GM23338 (cell line): ENCODE measurements around the gene KLHDC8B. TPM values are rescaled to one million over a fixed set of nuclear protein-coding genes. Genes with fewer than 3 reads are reported as not detected.
A peak's percentile ranks its signal among the peaks of the same experiment; 100 is the strongest.

ENCODE experiments used
- ATAC-seq: fragments of 200-7000 bp; cut with Tn5 transposase; 3 replicates; pipeline ENCODE4 v1.9.1; 2020
- DNase-seq: peaks from one replicate; pipeline ENCODE4 v3.0.0-alpha.2; 2015; ENCODE audit warnings: low spot score
- H2AFZ ChIP-seq: fragments of 200-600 bp; sonication (generic); 2 replicates; pipeline ENCODE4 v1.8.0; 2016; ENCODE audit warnings: antibody characterized with exemption, mild to moderate bottlenecking, moderate library complexity
- H3F3A ChIP-seq: fragments of 200-600 bp; sonication (generic); replicated peaks from 2 replicates; pipeline ENCODE4 v1.8.0; 2017; ENCODE audit warnings: antibody characterized with exemption, mixed run types, low read depth
- H3K27ac ChIP-seq: fragments of 200-600 bp; sonication (generic); 2 replicates; pipeline ENCODE4 v1.6.1; 2016; ENCODE audit warnings: low read depth
- H3K27me3 ChIP-seq: fragments of 200-600 bp; sonication (generic); 2 replicates; pipeline ENCODE4 v1.8.0; 2016; ENCODE audit warnings: mild to moderate bottlenecking, mixed run types, moderate library complexity; ENCODE audit not compliant: insufficient read depth
- H3K36me3 ChIP-seq: fragments of 200-600 bp; sonication (generic); 2 replicates; pipeline ENCODE4 v1.8.0; 2016; ENCODE audit warnings: mild to moderate bottlenecking; ENCODE audit not compliant: insufficient read depth
- H3K4me1 ChIP-seq: fragments of 200-600 bp; sonication (generic); 2 replicates; pipeline ENCODE4 v1.8.0; 2016; ENCODE audit warnings: mild to moderate bottlenecking, moderate library complexity; ENCODE audit not compliant: insufficient read depth
- H3K4me2 ChIP-seq: fragments of 200-600 bp; sonication (generic); 2 replicates; pipeline ENCODE4 v1.7.1; 2017; ENCODE audit warnings: mixed run types
- H3K4me3 ChIP-seq: fragments of 200-600 bp; sonication (generic); 2 replicates; pipeline ENCODE4 v1.6.1; 2016; ENCODE audit warnings: mixed run types
- H3K79me2 ChIP-seq: fragments of 200-600 bp; sonication (generic); replicated peaks from 2 replicates; pipeline ENCODE4 v1.8.0; 2017; ENCODE audit warnings: mild to moderate bottlenecking; ENCODE audit not compliant: insufficient read depth
- H3K9me2 ChIP-seq: fragments of 200-600 bp; sonication (generic); 2 replicates; pipeline ENCODE4 v1.8.0; 2017; ENCODE audit not compliant: insufficient read depth
- H4K20me1 ChIP-seq: fragments of 200-600 bp; sonication (generic); replicated peaks from 2 replicates; pipeline ENCODE4 v1.8.0; 2017; ENCODE audit warnings: mild to moderate bottlenecking; ENCODE audit not compliant: insufficient read depth
- H3K27ac Mint-ChIP-seq: 2 replicates; pipeline ENCODE4 v1.8.0; 2020; ENCODE audit warnings: inconsistent platforms, mild to moderate bottlenecking, moderate library complexity, mixed read lengths
- H3K27me3 Mint-ChIP-seq: 3 replicates; pipeline ENCODE4 v1.8.0; 2022; ENCODE audit warnings: low read depth, mild to moderate bottlenecking, moderate library complexity, mixed read lengths, inconsistent platforms; ENCODE audit not compliant: insufficient read depth, poor library complexity
- H3K36me3 Mint-ChIP-seq: 3 replicates; pipeline ENCODE4 v1.8.0; 2021; ENCODE audit warnings: low read depth, mild to moderate bottlenecking, inconsistent platforms, moderate library complexity, mixed read lengths
- H3K4me1 Mint-ChIP-seq: 3 replicates; pipeline ENCODE4 v1.8.0; 2020; ENCODE audit warnings: mild to moderate bottlenecking, inconsistent platforms, mixed read lengths
- H3K4me3 Mint-ChIP-seq: 3 replicates; pipeline ENCODE4 v1.8.0; 2021; ENCODE audit warnings: moderate library complexity, mild to moderate bottlenecking, inconsistent platforms, mixed read lengths
- H3K9me3 Mint-ChIP-seq: 3 replicates; pipeline ENCODE4 v1.8.0; 2020; ENCODE audit warnings: moderate library complexity, mild to moderate bottlenecking, inconsistent platforms, mixed read lengths
- CREB1 ChIP-seq: fragments of 250-450 bp; sonication (Bioruptor Pico); IDR thresholded peaks from 2 replicates; pipeline ENCODE4 v1.5.0; 2020; ENCODE audit warnings: low read depth, mild to moderate bottlenecking, moderate library complexity
- ETS1 ChIP-seq: IDR thresholded peaks from 2 replicates; pipeline ENCODE4 v1.6.1; 2016; ENCODE audit warnings: antibody characterized with exemption
- EZH2 ChIP-seq: fragments of 200-600 bp; sonication (generic); IDR thresholded peaks from one replicate; pipeline ENCODE4 v1.8.0; 2017; ENCODE audit warnings: antibody characterized with exemption, mild to moderate bottlenecking, low read depth; ENCODE audit not compliant: unreplicated experiment
- EZH2phosphoT487 ChIP-seq: fragments of 200-600 bp; sonication (generic); IDR thresholded peaks from one replicate; pipeline ENCODE4 v1.8.1; 2018; ENCODE audit warnings: antibody characterized with exemption; ENCODE audit not compliant: unreplicated experiment
- JUNB ChIP-seq: IDR thresholded peaks from one replicate; pipeline ENCODE4 v1.6.1; 2016; ENCODE audit warnings: antibody characterized with exemption; ENCODE audit not compliant: unreplicated experiment
- NANOG ChIP-seq: IDR thresholded peaks from 2 replicates; pipeline ENCODE4 v1.6.1; 2016; ENCODE audit warnings: antibody characterized with exemption, borderline replicate concordance
- POLR2AphosphoS5 ChIP-seq: IDR thresholded peaks from 2 replicates; pipeline ENCODE4 v1.6.1; 2016; ENCODE audit warnings: antibody characterized with exemption, low read depth
- REST ChIP-seq: IDR thresholded peaks from one replicate; pipeline ENCODE4 v1.6.1; 2018; ENCODE audit warnings: antibody characterized with exemption; ENCODE audit not compliant: unreplicated experiment
- STAT1 ChIP-seq: IDR thresholded peaks from one replicate; pipeline ENCODE4 v1.6.1; 2016; ENCODE audit warnings: antibody characterized with exemption; ENCODE audit not compliant: unreplicated experiment
- ZNF114 ChIP-seq: fragments of 250-450 bp; sonication (Bioruptor Pico); IDR thresholded peaks from 2 replicates; pipeline ENCODE4 v1.5.0; 2020; ENCODE audit warnings: mild to moderate bottlenecking, moderate library complexity
- ZNF462 ChIP-seq: fragments of 250-450 bp; sonication (Bioruptor Pico); IDR thresholded peaks from 2 replicates; pipeline ENCODE4 v1.5.0; 2020; ENCODE audit warnings: mild to moderate bottlenecking, moderate library complexity
- polyA plus RNA-seq: library from polyadenylated mRNA; unstranded; fragments of >200 nt; fragmentation: Nextera tagmentation; extraction: Ambion mirVana; gene quantifications from 2 replicates; pipeline ENCODE4 v1.2.1, GENCODE V29; 2016
- total RNA-seq: library from RNA; depleted of rRNA; stranded (reverse); fragments of >200 nt; shearing (Covaris generic); gene quantifications from 2 replicates; pipeline ENCODE4 v1.2.3, GENCODE V29; 2014

KLHDC8B gene
- total and polyA plus RNA-seq, 2 experiments from 2014 or later, result 4.7 to 11.1 TPM

- no peak for TF ChIP-seq ZNF462 (CRISPR knock-in tag)
- TF ChIP-seq EZH2, result no peak
- no peak for TF ChIP-seq POLR2AphosphoS5
- TF ChIP-seq NANOG, result no peak
- no peak for TF ChIP-seq CREB1 (CRISPR knock-in tag)
- TF ChIP-seq EZH2phosphoT487, result no peak
- TF ChIP-seq ZNF114, result no peak
- no peak for TF ChIP-seq JUNB
Measured at GRCh38 chr3:49198611-49199230, 27.3 kb downstream of the KLHDC8B start (continued).

GRCh38 chr3:49199239-49199899 lies 28.0 kb downstream of the KLHDC8B start:
- H3K27me3 Mint-ChIP-seq, result peaks cover 5% of the 10 kb centered on the region
- Histone ChIP-seq H3K27ac (no peak overlapping the region), H3K4me3 (peak overlapping the region; percentile 45), H3K4me2 (peak overlapping the region; percentile 68), H3K79me2 (no peaks in the 10 kb centered on the region), H3F3A (no peaks in the 10 kb centered on the region), H2AFZ (peak overlapping the region; percentile 89), H3K36me3 (no peaks in the 10 kb centered on the region), H3K4me1 (no peaks in the 10 kb centered on the region), H3K27me3 (no peaks in the 10 kb centered on the region; the same call in 1 of the 2 replicates), H4K20me1 (no peaks in the 10 kb centered on the region), H3K9me2 (no peaks in the 10 kb centered on the region)
- DNase-seq, result peak; percentile 96
- H3K36me3 Mint-ChIP-seq, result no peaks in the 10 kb centered on the region
- peak; percentile 96 for ATAC-seq
- no peak overlapping the region for H3K27ac Mint-ChIP-seq
- H3K4me1 Mint-ChIP-seq, result no peaks in the 10 kb centered on the region
- peaks cover 9% of the 10 kb centered on the region for H3K9me3 Mint-ChIP-seq
- H3K4me3 Mint-ChIP-seq, result no peak overlapping the region
- no peak for TF ChIP-seq JUNB
- TF ChIP-seq EZH2phosphoT487, result no peak
- TF ChIP-seq REST, result no peak
- no peak; the same call in 1 of the 2 replicates for TF ChIP-seq POLR2AphosphoS5
- no peak for TF ChIP-seq STAT1
- no peak for TF ChIP-seq ETS1
- TF ChIP-seq ZNF114, result no peak
- no peak for TF ChIP-seq EZH2
- no peak for TF ChIP-seq CREB1 (CRISPR knock-in tag)
